ENCODE data around the gene PDZD8.

Gene PDZD8

DNA sequence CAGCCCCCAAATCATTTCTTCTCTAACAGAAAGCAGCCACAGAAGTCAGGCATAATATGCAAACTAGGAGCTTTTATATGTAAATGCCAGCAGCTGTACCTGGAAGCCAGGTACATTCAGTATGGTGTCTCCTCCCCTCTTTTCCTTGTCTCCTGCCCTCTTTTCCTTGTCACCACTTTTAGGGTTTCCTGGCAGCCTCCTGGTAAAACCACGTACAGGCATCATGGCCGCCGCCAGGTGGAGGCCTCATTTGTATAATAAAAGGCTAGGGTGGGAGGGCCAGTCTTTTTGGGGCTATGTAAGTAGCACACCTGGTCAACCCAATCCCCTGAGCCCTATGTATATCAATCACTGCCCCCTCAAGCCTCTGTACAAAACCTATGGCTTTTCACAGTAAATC is 28.7 kb downstream of the PDZD8 start:
- peaks cover 3% of the 10 kb centered on the region for H3K4me1 ChIP-seq (ENCODE audit: insufficient read depth, low read length, severe bottlenecking)
- H3K9ac ChIP-seq (ENCODE audit: low read length) = no peak overlapping the region
- no peaks in the 10 kb centered on the region for H3K79me2 ChIP-seq (ENCODE audit: insufficient read depth, low read length)
- no peaks in the 10 kb centered on the region for H3K36me3 ChIP-seq (ENCODE audit: insufficient read depth, low read length)
- no peak overlapping the region for H2AFZ ChIP-seq (ENCODE audit: low read length)
- H3K27me3 ChIP-seq (ENCODE audit: insufficient read depth, low read length) = no peaks in the 10 kb centered on the region
- H3K4me2 ChIP-seq (ENCODE audit: low read length) = no peak overlapping the region
- H3K9me2 ChIP-seq (ENCODE audit: low read depth, low read length) = no peaks in the 10 kb centered on the region
- H3K4me3 ChIP-seq (ENCODE audit: low read depth, low read length, poor library complexity, severe bottlenecking) = no peak overlapping the region
- H3K9me3 ChIP-seq (ENCODE audit: low read length) = no peaks in the 10 kb centered on the region
- no peaks in the 10 kb centered on the region for H3F3A ChIP-seq (ENCODE audit: insufficient read depth, low read length)
- no peaks in the 10 kb centered on the region for H4K20me1 ChIP-seq (ENCODE audit: insufficient read depth, low read length)
- no peak overlapping the region for H3K27ac ChIP-seq (ENCODE audit: low read depth, low read length, poor library complexity, severe bottlenecking)
- no peak for TF ChIP-seq EZH2 (IDR thresholded peaks at IDR 0.05; ENCODE audit: borderline replicate concordance, low read length)

DNA sequence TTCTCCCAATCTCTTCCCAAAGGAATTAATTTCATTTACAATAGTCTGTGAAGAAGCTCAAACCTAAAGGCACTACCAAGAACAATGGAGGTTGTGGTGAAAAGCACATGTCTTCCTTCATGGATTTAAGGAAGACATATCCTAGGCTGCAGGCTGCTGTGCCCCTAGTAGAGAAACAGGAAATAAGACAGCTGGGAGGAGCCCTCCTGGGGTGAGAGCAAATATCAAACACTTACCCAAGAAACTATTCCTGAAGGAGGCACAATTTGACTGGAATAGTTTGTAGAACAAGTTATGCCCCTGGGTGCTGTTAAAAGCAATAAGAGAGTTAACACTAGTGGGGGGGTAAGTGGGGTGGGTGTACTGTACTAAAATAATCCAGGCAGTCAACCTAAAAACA is 30.1 kb downstream of the PDZD8 start:
- H3K4me2 ChIP-seq (ENCODE audit: low read length) = no peak overlapping the region
- H3K36me3 ChIP-seq (ENCODE audit: insufficient read depth, low read length) = peaks cover 4% of the 10 kb centered on the region; the same call in 1 of the 2 replicates
- H3K9ac ChIP-seq (ENCODE audit: low read length) = no peak overlapping the region
- H3F3A ChIP-seq (ENCODE audit: insufficient read depth, low read length) = no peaks in the 10 kb centered on the region
- H3K4me1 ChIP-seq (ENCODE audit: insufficient read depth, low read length, severe bottlenecking) = no peaks in the 10 kb centered on the region
- no peak overlapping the region for H3K27ac ChIP-seq (ENCODE audit: low read depth, low read length, poor library complexity, severe bottlenecking)
- no peaks in the 10 kb centered on the region for H3K79me2 ChIP-seq (ENCODE audit: insufficient read depth, low read length)
- H2AFZ ChIP-seq (ENCODE audit: low read length) = no peak overlapping the region
- H4K20me1 ChIP-seq (ENCODE audit: insufficient read depth, low read length) = no peaks in the 10 kb centered on the region
- no peak overlapping the region for H3K4me3 ChIP-seq (ENCODE audit: low read depth, low read length, poor library complexity, severe bottlenecking)
- H3K9me2 ChIP-seq (ENCODE audit: low read depth, low read length) = no peaks in the 10 kb centered on the region
- no peaks in the 10 kb centered on the region for H3K9me3 ChIP-seq (ENCODE audit: low read length)
- TF ChIP-seq, protein P1, sequence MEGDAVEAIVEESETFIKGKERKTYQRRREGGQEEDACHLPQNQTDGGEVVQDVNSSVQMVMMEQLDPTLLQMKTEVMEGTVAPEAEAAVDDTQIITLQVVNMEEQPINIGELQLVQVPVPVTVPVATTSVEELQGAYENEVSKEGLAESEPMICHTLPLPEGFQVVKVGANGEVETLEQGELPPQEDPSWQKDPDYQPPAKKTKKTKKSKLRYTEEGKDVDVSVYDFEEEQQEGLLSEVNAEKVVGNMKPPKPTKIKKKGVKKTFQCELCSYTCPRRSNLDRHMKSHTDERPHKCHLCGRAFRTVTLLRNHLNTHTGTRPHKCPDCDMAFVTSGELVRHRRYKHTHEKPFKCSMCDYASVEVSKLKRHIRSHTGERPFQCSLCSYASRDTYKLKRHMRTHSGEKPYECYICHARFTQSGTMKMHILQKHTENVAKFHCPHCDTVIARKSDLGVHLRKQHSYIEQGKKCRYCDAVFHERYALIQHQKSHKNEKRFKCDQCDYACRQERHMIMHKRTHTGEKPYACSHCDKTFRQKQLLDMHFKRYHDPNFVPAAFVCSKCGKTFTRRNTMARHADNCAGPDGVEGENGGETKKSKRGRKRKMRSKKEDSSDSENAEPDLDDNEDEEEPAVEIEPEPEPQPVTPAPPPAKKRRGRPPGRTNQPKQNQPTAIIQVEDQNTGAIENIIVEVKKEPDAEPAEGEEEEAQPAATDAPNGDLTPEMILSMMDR (IDR thresholded peaks at IDR 0.05; ENCODE audit: low read length) = no peak
- TF ChIP-seq EZH2 (IDR thresholded peaks at IDR 0.05; ENCODE audit: borderline replicate concordance, low read length) = no peak
- no peaks in the 10 kb centered on the region for H3K27me3 ChIP-seq (ENCODE audit: insufficient read depth, low read length)

DNA sequence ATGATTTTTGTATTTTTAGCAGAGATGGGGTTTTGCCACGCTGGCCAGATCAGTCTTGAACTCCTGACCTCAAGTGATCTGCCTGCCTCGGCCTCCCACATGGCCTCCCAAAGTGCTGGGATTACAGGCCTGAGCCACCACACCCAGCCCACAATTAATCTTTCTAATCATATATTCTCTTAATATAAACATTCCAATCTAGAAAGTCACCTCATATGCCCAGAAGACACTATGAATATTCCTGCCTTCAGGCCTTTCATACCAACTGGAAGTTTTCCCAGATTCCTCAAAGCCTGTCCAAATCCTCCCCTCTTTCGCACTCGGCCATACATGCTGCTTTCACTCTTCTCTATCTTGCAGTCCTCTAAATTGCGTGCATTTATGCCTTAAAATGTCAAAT is 32.6 kb downstream of the PDZD8 start:
- Histone ChIP-seq H3K4me2 (ENCODE audit: low read length) (no peak overlapping the region), H3K27ac (ENCODE audit: low read depth, low read length, poor library complexity, severe bottlenecking) (no peak overlapping the region), H3K36me3 (ENCODE audit: insufficient read depth, low read length) (peaks cover 14% of the 10 kb centered on the region; the same call in 1 of the 2 replicates), H3K9me2 (ENCODE audit: low read depth, low read length) (no peaks in the 10 kb centered on the region), H2AFZ (ENCODE audit: low read length) (no peak overlapping the region), H3K79me2 (ENCODE audit: insufficient read depth, low read length) (no peaks in the 10 kb centered on the region), H3K4me1 (ENCODE audit: insufficient read depth, low read length, severe bottlenecking) (no peaks in the 10 kb centered on the region), H4K20me1 (ENCODE audit: insufficient read depth, low read length) (no peaks in the 10 kb centered on the region), H3K9me3 (ENCODE audit: low read length) (no peaks in the 10 kb centered on the region), H3K4me3 (ENCODE audit: low read depth, low read length, poor library complexity, severe bottlenecking) (no peak overlapping the region), H3K27me3 (ENCODE audit: insufficient read depth, low read length) (no peaks in the 10 kb centered on the region), H3F3A (ENCODE audit: insufficient read depth, low read length) (no peaks in the 10 kb centered on the region), H3K9ac (ENCODE audit: low read length) (no peak overlapping the region)
- TF ChIP-seq EZH2 (IDR thresholded peaks at IDR 0.05; ENCODE audit: borderline replicate concordance, low read length) = no peak
- TF ChIP-seq, protein P1 (IDR thresholded peaks at IDR 0.05; ENCODE audit: low read length) = no peak

DNA sequence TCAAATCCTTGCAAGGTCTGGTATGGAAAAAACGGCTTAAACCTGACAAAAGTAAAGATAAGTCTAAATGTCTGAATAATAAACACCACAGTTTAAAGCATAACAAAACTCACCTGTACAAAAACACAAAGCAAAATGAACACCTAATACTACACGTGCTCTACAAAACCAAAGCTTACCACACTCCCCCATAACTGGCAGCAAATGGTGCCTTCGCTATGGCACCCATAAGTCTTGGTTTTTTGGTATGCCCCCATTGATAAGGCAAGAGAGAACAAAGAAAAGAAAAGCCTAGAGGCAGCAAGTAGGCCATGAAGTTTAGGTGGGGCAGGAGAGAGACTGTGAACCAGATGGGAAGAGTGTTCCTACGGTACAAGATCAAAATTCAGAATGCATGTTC is 34.2 kb downstream of the PDZD8 start:
- Histone ChIP-seq H3K4me3 (ENCODE audit: low read depth, low read length, poor library complexity, severe bottlenecking) (no peak overlapping the region), H3F3A (ENCODE audit: insufficient read depth, low read length) (no peaks in the 10 kb centered on the region), H3K27ac (ENCODE audit: low read depth, low read length, poor library complexity, severe bottlenecking) (no peak overlapping the region), H4K20me1 (ENCODE audit: insufficient read depth, low read length) (no peaks in the 10 kb centered on the region), H2AFZ (ENCODE audit: low read length) (no peak overlapping the region), H3K9me2 (ENCODE audit: low read depth, low read length) (no peaks in the 10 kb centered on the region), H3K79me2 (ENCODE audit: insufficient read depth, low read length) (no peaks in the 10 kb centered on the region), H3K4me2 (ENCODE audit: low read length) (no peak overlapping the region), H3K9me3 (ENCODE audit: low read length) (no peaks in the 10 kb centered on the region), H3K9ac (ENCODE audit: low read length) (no peak overlapping the region), H3K4me1 (ENCODE audit: insufficient read depth, low read length, severe bottlenecking) (no peaks in the 10 kb centered on the region), H3K36me3 (ENCODE audit: insufficient read depth, low read length) (peaks cover 16% of the 10 kb centered on the region; the same call in 1 of the 2 replicates), H3K27me3 (ENCODE audit: insufficient read depth, low read length) (no peaks in the 10 kb centered on the region)
- no peak for TF ChIP-seq EZH2 (IDR thresholded peaks at IDR 0.05; ENCODE audit: borderline replicate concordance, low read length)
- TF ChIP-seq, protein P1 (IDR thresholded peaks at IDR 0.05; ENCODE audit: low read length) = no peak

Measured in OCI-LY1 (cell line).